ENCODE measurements around the gene CYP4X1.
"Not testable (repeated sequence)": the region's sequence is repeated elsewhere in the genome, so short reads cannot be mapped to it uniquely, and the experiment has no call there.

Gene CYP4X1, protein sequence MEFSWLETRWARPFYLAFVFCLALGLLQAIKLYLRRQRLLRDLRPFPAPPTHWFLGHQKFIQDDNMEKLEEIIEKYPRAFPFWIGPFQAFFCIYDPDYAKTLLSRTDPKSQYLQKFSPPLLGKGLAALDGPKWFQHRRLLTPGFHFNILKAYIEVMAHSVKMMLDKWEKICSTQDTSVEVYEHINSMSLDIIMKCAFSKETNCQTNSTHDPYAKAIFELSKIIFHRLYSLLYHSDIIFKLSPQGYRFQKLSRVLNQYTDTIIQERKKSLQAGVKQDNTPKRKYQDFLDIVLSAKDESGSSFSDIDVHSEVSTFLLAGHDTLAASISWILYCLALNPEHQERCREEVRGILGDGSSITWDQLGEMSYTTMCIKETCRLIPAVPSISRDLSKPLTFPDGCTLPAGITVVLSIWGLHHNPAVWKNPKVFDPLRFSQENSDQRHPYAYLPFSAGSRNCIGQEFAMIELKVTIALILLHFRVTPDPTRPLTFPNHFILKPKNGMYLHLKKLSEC

GRCh38 chr1:47023268-47024140 is at the start of gene CYP4X1:
TSS of gene CYP4X1 (plus strand) at chr1:47023669. CDS start at chr1:47023818, 149 bp downstream.
- Mint-ChIP-seq H3K9me3 (ENCODE audit: low read depth) (no peaks in the 10 kb centered on the region), H3K27ac (no peak within 1 kb of the TSS), H3K36me3 (no peaks in the 10 kb centered on the region), H3K4me3 (no peak within 1 kb of the TSS), H3K4me1 (ENCODE audit: low read depth) (peaks cover 2% of the 10 kb centered on the region), H3K27me3 (peaks cover 24% of the 10 kb centered on the region)

DNA sequence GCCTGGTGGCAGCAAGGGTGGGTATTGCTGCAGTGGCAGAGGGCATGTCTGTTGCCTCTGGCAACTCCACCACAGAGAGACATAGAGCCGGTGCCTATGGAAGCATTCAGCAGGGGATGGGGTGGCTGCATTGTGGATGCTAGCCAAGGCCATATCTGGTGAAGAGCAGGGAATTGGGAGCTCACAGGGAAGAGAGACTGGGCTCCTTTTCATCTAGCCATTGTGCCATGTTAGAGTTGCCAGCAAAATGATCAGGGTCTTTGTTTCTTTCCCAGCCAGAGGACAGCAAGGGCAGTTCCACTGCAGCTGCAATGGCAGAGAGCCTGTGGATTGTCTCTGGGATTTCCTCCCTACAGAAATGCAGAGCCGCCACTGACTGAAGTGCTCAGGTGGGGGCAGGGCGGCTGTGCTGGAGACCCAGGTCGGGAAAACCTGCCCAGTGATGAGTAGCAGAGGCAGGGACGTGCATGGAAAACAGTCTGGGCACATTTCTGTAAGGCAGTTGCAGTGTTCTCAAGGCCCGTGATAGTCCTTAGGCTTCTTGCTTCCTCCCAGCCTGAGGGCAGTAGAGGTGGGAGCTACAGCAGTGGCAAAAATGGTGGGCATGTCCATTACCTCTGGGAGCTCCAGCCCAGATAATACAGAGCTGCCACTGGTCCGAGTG is 40.2 kb upstream of the CYP4X1 start:
- H3K36me3 Mint-ChIP-seq, result no peaks in the 10 kb centered on the region
- H3K4me3 Mint-ChIP-seq, result no peak overlapping the region
- peaks cover 18% of the 10 kb centered on the region for H3K27me3 Mint-ChIP-seq
- H3K27ac Mint-ChIP-seq, result no peak overlapping the region
- H3K4me1 Mint-ChIP-seq (ENCODE audit: low read depth), result no peaks in the 10 kb centered on the region
- peaks cover 7% of the 10 kb centered on the region for H3K9me3 Mint-ChIP-seq (ENCODE audit: low read depth)

GRCh38 chr1:46983830-46984586 is 39.5 kb upstream of the CYP4X1 start:
- H3K27me3 Mint-ChIP-seq, result peaks cover 16% of the 10 kb centered on the region
- no peaks in the 10 kb centered on the region for H3K36me3 Mint-ChIP-seq
- no peaks in the 10 kb centered on the region for H3K4me1 Mint-ChIP-seq (ENCODE audit: low read depth)
- no peak overlapping the region for H3K27ac Mint-ChIP-seq
- peaks cover 7% of the 10 kb centered on the region for H3K9me3 Mint-ChIP-seq (ENCODE audit: low read depth)
- H3K4me3 Mint-ChIP-seq, result no peak overlapping the region

GRCh38 chr1:46990541-46990940 is 32.9 kb upstream of the CYP4X1 start:
- not testable (repeated sequence) for H3K36me3 Mint-ChIP-seq; H3K27me3 Mint-ChIP-seq; H3K4me1 Mint-ChIP-seq (ENCODE audit: low read depth); H3K27ac Mint-ChIP-seq; H3K4me3 Mint-ChIP-seq; H3K9me3 Mint-ChIP-seq (ENCODE audit: low read depth)

GRCh38 chr1:46991083-46991923 is 32.2 kb upstream of the CYP4X1 start:
- Mint-ChIP-seq H3K27ac (no peak overlapping the region), H3K9me3 (ENCODE audit: low read depth) (no peaks in the 10 kb centered on the region), H3K27me3 (peaks cover 3% of the 10 kb centered on the region), H3K4me1 (ENCODE audit: low read depth) (no peaks in the 10 kb centered on the region), H3K4me3 (no peak overlapping the region), H3K36me3 (no peaks in the 10 kb centered on the region)

DNA sequence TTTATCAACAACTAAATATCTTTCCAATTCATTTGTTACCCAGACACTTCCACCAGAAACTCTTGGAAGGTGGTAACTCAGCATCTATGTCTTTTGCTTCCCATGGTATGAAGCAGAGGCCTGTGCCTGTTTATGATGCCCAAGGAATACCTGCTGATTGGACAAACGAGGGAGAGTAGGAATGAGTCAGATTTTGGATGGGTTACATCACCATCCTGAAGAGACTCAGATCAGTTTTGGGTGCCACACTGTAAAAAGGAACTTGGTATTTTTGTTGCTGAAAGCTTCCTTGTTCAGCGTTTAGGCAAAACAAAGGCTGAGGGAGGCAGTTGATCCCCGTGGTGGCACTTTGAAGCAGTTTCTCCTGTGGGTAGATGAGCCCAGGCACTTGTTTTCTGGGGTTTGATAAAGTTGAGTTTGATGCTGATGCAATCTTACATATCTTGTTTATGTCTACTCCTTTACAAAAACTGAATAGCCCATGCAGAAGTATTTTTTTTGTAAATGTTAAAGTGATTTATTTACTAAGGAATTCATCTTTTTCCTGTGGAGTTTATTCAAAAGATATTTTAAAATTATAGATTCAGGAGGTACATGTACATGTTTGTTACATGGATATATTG is 26.7 kb upstream of the CYP4X1 start:
- Mint-ChIP-seq H3K4me3 (no peak overlapping the region), H3K9me3 (ENCODE audit: low read depth) (no peaks in the 10 kb centered on the region), H3K27me3 (peaks cover 16% of the 10 kb centered on the region), H3K36me3 (no peaks in the 10 kb centered on the region), H3K4me1 (ENCODE audit: low read depth) (no peaks in the 10 kb centered on the region), H3K27ac (no peak overlapping the region)

- Mint-ChIP-seq H3K36me3 (no peaks in the 10 kb centered on the region), H3K27me3 (peaks cover 19% of the 10 kb centered on the region), H3K27ac (no peak overlapping the region), H3K4me3 (no peak overlapping the region), H3K9me3 (ENCODE audit: low read depth) (no peaks in the 10 kb centered on the region), H3K4me1 (ENCODE audit: low read depth) (no peaks in the 10 kb centered on the region)
These were observed 21.3 kb upstream of the CYP4X1 start for GRCh38 chr1:47002211-47002610.

DNA sequence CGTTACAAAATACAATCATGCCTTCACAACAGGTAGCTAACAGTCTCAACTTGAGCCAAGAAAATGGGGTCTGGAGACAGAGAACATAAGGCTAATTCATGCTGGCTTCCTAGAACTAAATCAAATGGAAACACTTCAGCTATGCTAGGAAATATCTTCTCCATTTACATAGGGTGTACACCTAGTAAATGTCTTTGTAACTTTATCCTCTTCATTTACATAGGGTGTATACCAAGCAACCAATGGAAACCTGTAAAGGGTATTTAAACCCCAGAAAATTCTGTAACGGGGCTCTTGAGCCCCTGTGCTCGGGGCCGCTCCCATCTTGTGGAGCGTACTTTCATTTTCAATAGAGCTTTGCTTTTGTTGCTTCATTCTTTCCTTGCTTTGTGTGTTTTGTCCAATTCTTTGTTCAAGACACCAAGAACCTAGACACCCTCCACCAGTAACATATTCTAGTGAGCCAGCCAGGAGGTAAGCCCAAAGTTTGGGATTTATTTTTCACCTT is 19.5 kb upstream of the CYP4X1 start:
- H3K27me3 Mint-ChIP-seq, result peaks cover 19% of the 10 kb centered on the region
- H3K36me3 Mint-ChIP-seq, result no peaks in the 10 kb centered on the region
- H3K4me1 Mint-ChIP-seq (ENCODE audit: low read depth), result no peaks in the 10 kb centered on the region

DNA sequence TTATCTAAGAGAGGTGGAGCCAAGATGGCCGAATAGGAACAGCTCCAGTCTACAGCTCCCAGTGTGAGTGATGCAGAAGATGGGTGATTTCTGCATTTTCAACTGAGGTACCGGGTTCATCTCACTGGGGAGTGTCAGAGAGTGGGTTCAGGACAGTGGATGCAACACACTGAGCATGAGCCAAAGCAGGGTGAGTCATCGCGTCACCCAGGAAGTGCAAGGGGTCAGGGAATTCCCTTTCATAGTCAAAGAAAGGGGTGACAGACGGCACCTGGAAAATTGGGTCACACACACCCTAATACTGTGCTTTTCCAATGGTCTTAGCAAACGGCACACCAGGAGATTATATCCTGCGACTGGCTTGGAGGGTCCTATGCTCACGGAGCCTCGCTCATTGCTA is 17.0 kb upstream of the CYP4X1 start:
- not testable (repeated sequence) for H3K27ac Mint-ChIP-seq; H3K36me3 Mint-ChIP-seq; H3K9me3 Mint-ChIP-seq (ENCODE audit: low read depth); H3K4me3 Mint-ChIP-seq; H3K4me1 Mint-ChIP-seq (ENCODE audit: low read depth)
- peaks cover 16% of the 10 kb centered on the region for H3K27me3 Mint-ChIP-seq

More for the DNA sequence above, 19.5 kb upstream of the CYP4X1 start:
- no peak overlapping the region for H3K27ac Mint-ChIP-seq
- no peaks in the 10 kb centered on the region for H3K9me3 Mint-ChIP-seq (ENCODE audit: low read depth)
- H3K4me3 Mint-ChIP-seq, result no peak overlapping the region

DNA sequence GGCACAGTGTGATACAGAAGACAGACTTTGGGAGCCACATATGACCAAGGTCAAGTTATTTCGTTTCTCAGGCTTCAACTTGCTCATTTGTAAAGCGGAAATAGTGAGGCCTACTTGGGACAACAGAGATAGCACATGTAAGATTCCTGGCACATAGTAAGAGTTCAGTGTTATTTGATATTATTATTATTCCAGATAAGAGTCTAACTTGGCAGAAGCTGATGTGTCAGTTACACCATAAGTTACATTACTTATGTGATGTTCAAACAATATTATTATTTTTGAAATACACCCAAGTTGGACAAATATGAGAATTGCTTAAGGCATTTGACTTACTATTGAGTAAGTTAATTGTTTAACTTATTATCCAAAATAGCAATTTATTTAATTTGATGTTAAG is 10.2 kb upstream of the CYP4X1 start:
- Mint-ChIP-seq H3K4me1 (ENCODE audit: low read depth) (no peaks in the 10 kb centered on the region), H3K9me3 (ENCODE audit: low read depth) (no peaks in the 10 kb centered on the region), H3K36me3 (no peaks in the 10 kb centered on the region), H3K27ac (no peak overlapping the region), H3K27me3 (peaks cover 7% of the 10 kb centered on the region), H3K4me3 (no peak overlapping the region)

DNA sequence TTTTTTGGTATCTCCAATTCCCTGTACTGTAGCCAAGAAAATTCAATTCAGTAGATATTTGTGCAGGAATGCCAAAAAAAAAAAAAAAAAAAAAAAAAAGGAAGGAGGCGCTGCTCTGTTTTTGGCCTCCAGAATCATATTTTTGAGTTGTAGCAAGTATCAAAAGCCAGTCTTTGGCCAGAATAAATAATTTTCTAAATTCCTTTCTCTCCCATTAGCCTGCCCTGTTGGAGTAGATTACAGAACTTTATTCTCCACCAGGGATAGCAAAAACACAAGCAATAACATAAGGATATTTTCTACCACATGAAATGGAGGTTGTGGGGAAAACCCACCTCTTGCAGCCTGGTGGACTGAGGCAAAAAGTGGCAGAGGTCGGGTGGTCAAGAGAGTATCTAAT is 2.4 kb upstream of the CYP4X1 start:
- H3K36me3 Mint-ChIP-seq, result no peaks in the 10 kb centered on the region
- H3K4me3 Mint-ChIP-seq, result no peak overlapping the region
- H3K27me3 Mint-ChIP-seq, result peaks cover 20% of the 10 kb centered on the region
- H3K27ac Mint-ChIP-seq, result no peak overlapping the region
- peaks cover 2% of the 10 kb centered on the region for H3K4me1 Mint-ChIP-seq (ENCODE audit: low read depth)
- no peaks in the 10 kb centered on the region for H3K9me3 Mint-ChIP-seq (ENCODE audit: low read depth)

DNA sequence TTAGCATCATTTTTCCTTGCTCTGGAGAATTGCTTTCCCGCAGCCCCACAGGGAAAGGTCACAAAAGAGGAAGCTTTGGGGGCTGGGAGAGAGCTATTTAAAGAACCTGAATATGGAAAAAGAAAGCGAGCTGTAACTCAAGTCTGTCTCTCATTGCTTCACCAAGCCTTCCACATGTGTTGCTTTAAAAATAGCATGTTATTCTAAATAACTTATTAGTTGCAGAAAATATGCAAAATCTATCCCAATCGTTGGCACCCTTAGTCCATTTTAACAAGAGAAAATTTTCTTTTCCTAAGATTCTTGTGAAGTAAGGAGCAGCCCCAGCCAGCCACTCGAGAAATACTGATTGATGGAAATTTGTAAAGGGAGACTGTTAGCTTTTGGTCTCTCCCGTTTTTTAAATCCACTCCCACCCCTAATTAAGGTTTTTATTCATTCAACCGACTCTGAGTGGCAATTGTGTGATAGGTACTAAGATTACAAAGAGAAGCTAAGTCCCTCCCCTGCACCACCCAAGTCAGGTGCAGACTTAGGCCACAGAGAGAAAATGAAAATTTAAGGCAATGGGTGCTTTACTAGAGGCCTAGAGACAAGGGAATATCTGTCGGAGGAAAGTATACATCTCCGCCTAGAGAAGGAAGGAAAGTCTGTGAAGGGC is 802 bp downstream of the CYP4X1 start:
- Mint-ChIP-seq H3K4me1 (ENCODE audit: low read depth) (peaks cover 2% of the 10 kb centered on the region), H3K27ac (no peak overlapping the region), H3K27me3 (peaks cover 24% of the 10 kb centered on the region), H3K9me3 (ENCODE audit: low read depth) (no peaks in the 10 kb centered on the region), H3K4me3 (no peak overlapping the region), H3K36me3 (no peaks in the 10 kb centered on the region)
